HEK293T (cell line): ENCODE results near the gene PLEKHH3.

Source experiments
- ARNT ChIP-seq: fragments of 450-650 bp; IDR thresholded peaks from 2 replicates; pipeline ENCODE4 v1.6.1; 2017; ENCODE audit warnings: mild to moderate bottlenecking
- ELF4 ChIP-seq: fragments of 450-650 bp; IDR thresholded peaks from 2 replicates; pipeline ENCODE4 v1.6.1; 2017; ENCODE audit warnings: antibody characterized with exemption
- FOXK2 ChIP-seq: fragments of 450-650 bp; IDR thresholded peaks from 2 replicates; pipeline ENCODE4 v1.6.1; 2016; ENCODE audit warnings: mild to moderate bottlenecking
- HDGF ChIP-seq: fragments of 450-650 bp; IDR thresholded peaks from 2 replicates; pipeline ENCODE4 v1.6.1; 2017; ENCODE audit warnings: antibody characterized with exemption, borderline replicate concordance
- LEF1 ChIP-seq: fragments of 450-650 bp; IDR thresholded peaks from 2 replicates; pipeline ENCODE4 v1.6.1; 2017; ENCODE audit warnings: mild to moderate bottlenecking, borderline replicate concordance
- NFRKB ChIP-seq: fragments of 450-650 bp; IDR thresholded peaks from 2 replicates; pipeline ENCODE4 v1.6.1; 2016; ENCODE audit warnings: mild to moderate bottlenecking, moderate library complexity
- SP1 ChIP-seq: fragments of 450-650 bp; IDR thresholded peaks from 2 replicates; pipeline ENCODE4 v1.6.1; 2017
- TARDBP ChIP-seq: fragments of 450-650 bp; IDR thresholded peaks from 2 replicates; pipeline ENCODE4 v1.6.1; 2016

DNA sequence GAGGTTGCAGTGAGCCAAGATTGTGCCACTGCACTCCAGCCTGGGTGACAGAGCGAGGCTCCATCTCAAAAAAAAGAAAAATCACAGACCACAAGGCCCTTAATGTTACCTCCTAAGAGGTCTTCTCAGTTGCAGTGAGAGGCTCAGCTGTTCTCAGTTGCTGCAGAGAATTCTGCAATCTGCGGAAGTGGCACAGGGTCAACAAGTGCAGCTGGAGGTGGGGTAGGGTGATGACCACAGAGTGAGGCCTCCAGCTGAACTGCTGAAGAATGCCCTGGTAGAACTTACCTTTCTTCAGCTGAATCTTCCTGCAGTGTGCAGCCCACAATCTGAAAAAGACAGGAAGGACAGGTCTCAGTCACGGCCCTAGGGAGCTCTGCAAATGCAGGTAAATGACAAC is 31.8 kb upstream of the PLEKHH3 start:
- no peak for TF ChIP-seq NFRKB
- no peak for TF ChIP-seq TARDBP
- TF ChIP-seq ELF4 = no peak
- no peak for TF ChIP-seq SP1
- no peak for TF ChIP-seq HDGF
- TF ChIP-seq ARNT = no peak
- no peak for TF ChIP-seq LEF1
- TF ChIP-seq FOXK2 = no peak
